OCI-LY1 (cell line): ENCODE measurements around the gene CNEP1R1.

Experiments
- CTCF ChIP-seq: fragments of 200-600 bp; sonication (generic), shearing (Covaris generic); IDR thresholded peaks from 2 replicates; pipeline ENCODE4 v1.5.1; 2017; ENCODE audit warnings: mild to moderate bottlenecking, antibody characterized with exemption, low read length, moderate library complexity, mixed read lengths
- EZH2 ChIP-seq: fragments of 200-600 bp; sonication (generic), shearing (Covaris generic); IDR thresholded peaks from 2 replicates; pipeline ENCODE4 v1.8.0; 2017; ENCODE audit warnings: borderline replicate concordance, mixed run types, mild to moderate bottlenecking, antibody characterized with exemption, low read length, moderate library complexity, mixed read lengths

GRCh38 chr16:50059669-50060068, 34.6 kb downstream of the CNEP1R1 start:
- TF ChIP-seq CTCF (no peak), EZH2 (no peak)
